HG02981 (cell line): ENCODE results near the gene CBX1.

Experiments used
- ATAC-seq: cut with Tn5 transposase; IDR thresholded peaks from one replicate; pipeline ENCODE4 v1.9.1; 2021; ENCODE audit warnings: mild to moderate bottlenecking, moderate library complexity; ENCODE audit not compliant: unreplicated experiment

CBX1 gene

DNA sequence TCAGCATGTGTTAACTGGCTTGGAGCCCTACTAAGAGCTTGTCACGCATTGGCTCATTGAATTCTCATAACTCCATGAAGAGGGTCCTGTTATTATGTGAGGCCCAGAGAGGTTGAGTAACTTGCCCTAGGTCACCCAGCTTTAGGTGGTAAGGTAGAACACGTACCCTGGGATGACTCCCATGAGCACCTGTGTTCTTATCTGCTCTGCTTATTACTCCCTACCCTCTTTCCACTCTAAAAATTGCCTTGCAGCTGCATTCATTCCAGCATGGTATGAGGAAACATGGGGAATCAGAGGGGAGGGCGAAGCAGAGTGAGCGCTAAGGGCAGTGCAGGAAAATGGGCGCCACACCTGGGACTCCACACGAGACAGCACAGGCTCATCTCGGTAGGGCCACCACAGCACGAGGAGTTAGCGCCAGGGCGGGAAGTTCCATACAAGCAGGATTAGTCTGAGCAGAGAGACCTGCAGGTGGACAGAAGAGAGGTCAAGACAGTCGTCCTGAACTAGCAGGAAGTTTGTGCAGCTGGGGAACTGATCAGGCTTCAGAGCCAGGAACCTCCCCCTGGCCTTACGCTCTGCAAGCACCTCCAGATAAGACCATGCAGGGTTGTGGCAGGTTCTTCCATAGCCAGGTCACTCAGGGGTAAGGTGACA is 73.8 kb downstream of the CBX1 start:
- no peak for ATAC-seq

DNA sequence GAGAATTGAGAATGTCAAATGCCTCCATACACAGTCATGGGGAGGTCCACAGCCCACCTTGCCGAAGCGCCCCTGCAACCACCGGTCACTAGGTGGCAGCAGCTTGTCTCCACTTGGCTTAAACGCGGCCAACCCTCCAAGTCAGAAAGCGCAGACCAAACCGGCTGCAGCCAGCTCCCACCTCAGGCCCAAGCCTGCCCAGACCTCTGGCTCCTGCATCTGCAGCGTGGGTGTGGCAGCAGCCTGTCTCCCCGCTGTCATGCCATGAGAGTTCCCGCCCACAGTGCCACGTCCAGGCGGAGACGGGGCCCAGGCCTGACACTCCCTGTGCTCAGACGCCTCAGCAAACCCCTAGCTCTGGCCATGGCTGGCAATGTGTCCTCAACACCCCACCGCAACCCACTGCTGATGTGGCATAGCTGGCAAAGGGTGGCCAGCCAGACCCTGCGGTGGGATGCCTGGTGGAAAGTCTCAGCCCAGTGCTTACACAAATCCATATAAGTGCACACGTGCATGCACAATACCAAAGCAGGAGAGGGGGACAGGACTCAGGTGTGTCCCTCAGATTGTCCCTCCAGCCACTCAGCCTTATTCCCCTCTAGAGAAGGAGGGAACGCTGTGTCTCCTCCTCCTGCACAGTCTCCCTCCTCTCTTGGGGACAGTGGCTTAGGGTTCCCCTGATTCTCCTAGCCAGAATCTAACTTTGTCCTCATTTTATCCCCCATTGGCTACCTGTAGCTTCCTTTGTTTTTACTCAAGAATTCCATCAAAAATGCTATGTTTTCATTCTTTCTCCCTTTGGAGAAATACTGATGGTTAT is 74.6 kb downstream of the CBX1 start:
- no peak for ATAC-seq

DNA sequence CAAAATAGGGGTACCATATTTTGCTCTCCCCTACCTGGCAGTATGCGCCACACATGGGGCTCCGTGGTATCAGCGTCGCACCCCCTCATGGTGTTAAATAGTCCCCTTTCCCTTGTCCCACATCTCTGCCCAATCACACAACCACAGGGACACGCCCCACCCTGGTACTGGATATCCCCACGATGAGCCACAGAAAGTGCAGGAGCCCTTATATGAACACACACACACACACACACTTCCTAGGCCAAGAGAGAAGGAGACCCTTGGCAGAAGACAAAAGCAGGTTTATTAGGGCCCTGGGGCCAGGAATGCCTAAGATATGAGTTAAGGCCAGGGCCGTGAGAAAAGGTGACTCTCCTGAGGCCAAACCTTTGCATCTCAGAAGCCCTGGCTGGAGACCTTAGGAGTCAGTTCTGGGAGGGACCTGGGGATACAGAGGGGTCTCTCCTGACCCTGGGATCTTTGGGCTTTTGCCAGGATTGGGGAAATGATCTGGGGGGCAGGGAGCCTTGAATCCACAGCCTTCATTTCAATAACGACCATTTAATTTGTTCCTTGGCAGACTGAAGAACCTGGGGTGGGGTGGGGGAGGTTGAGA is 75.3 kb downstream of the CBX1 start:
- ATAC-seq, result no peak

DNA sequence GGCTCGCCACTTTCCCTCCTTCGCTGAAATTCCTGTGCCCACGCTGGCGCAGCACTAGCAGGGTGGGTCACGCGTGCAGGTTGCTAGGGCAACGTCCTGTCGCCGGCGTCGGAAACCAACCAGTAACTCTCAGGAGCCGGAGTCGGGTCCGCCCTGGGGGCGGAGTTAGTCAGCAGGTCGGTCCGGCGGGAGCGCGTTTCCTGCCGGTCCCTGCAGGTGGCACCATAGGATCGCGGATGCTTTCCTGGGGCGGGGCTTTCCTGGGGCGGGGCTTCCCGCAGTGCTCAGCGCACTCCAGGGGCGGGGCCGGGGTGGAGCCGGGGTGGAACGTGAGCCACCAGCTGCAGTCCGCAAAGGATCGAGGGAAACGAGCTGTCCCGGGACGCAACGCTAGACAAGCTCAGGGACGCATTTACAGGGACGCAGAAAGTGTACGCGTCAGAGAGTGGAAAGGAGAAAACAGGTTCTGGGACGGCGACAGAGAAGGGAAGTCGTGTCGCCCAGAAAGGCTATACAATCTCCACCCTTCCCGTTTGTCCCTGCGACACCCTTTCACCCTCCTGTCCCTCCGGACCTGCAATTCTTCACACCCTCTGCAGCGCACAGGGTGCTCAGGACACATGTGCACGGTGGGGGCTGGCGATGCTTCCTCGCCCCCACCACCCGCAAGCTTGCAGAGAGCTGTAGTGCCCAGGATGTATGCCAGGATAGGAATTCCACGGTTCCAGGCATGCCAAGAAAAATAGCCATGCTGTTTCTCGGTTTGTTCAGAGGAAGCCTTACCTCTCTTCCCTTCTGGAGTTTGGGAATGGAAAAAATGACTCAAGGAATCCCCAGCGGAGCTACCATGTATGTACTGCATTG is 76.0 kb downstream of the CBX1 start:
- ATAC-seq, result peak; percentile 83

DNA sequence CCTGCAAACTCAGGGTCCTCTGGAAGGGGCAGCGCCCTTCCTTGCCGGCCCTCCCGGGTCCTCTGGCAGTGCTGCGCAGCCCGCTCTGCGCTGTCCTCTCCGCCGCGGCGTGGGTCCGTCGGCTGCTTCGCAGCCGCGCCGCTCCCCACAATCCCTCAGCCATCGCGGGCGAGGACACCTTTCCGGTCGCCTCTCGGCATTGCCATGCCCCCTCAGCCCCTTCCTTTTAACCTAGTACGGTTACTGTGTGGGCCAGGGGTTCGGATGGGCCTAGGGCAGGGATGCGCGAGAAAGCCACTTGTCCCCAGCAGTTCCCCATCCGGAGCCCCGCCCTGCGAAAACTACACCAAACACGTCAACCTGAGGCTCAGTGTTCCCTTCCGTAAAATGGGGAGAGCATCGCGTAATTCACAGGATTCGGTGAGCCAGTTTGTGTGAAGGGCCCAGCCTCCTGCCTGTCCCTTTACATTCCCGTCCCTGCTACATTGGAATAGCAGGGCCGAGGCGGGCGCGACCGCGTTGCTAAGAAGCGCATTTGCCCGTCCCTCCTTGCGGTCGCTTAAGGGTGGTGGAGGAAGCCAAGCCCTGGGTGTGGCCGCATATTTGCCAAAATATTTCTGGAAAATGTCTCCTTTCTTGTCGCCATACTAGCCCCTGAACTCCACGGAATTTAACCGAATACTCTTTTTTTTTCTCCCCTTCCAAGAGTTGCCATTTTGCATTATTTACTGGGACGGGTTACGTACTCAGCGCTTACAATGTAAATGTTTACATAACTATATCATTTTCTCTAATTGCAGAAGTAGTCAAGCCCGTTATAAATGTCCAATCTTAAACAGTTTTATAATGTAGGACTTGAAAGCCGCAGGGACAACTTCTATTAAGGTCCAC is 76.9 kb downstream of the CBX1 start:
- no peak for ATAC-seq

DNA sequence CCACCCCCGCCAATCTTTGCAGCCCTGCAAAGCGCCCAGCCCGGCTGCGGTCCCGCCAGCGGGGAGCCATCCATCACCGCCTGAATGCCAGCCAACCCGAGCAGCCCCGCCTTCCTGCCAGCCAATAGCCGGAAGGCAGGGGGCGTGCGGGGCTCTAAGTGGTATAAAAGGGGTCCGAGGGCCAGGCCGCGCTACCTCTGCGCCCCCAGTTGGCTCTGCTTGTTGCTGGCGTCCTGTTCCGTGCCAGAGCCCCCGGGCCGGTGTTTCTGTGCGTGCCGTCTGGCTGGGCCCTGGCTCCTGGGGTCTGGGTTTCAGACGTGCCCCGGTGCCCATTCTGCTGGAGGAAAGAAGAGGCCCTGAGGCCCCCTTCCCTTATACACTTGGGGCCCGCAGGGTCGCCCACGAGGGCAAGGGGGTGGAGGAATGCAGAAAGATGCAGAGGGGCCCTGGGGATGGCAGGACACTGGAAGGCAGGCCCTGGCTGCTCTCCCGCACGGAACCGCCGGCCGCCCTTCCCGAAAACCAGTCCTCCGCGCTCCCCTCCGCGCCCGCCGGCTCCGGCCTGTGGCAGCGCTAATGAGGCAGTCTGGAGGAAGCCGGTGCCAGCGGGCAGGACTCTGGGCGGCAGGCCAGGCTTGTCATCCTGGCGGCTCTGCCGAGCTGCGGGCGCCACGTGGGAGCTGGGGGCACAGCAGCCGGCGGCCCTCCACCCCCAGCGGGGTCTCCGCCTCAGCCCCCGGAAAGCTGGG is 77.7 kb downstream of the CBX1 start:
- no peak for ATAC-seq

DNA sequence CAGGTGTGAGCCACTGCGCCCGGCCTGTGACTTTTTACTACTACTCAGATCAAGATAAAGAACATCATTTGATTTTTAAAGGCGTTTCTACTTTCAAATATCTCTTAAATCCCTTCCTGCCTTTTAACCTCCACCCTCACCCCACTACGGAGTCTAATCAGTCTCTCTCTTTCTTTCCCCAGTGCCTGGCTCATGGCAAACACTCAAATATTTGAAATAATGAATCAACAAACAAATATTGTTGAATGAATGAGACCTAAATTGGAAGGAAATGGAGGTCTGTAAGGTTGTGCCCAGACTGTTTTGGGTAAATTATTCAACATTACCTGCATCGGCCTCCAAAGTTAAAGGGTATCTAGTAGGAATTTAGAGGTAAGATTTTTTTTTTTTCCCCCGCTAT is 78.4 kb downstream of the CBX1 start:
- no peak for ATAC-seq

DNA sequence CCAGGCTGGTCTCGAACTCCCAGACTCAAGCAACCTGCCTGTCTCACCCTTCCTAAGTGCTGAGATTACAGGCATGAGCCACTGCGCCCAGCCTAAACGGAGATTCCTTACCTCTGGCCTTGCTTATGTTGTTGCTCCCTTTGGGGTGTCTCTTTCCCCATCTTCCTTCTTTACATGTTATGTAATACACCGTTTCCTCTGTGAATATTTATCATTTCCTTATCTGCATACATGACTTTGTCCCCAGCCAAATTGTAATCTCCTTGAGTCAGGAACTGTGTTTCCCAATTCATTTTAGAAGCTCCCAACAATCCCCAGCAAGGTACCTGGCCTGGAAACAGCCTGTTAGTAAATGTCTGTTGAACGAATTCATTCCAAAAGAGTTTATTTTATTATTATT is 79.3 kb downstream of the CBX1 start:
- ATAC-seq, result no peak
